SK-N-MC (cell line): ENCODE results near the gene ELAVL3.
A peak's percentile ranks its signal among the peaks of the same experiment; 100 is the strongest.
"Not testable (repeated sequence)": the region's sequence is repeated elsewhere in the genome, so short reads cannot be mapped to it uniquely, and the experiment has no call there.

ENCODE experiments used
- DNase-seq: peaks from one replicate; pipeline ENCODE4 v3.0.0-alpha.2; 2011; ENCODE audit warnings: low read depth, low spot score
- H3K27ac ChIP-seq: fragments of 200-600 bp; sonication (generic); 2 replicates; pipeline ENCODE4 v1.5.1; 2016; ENCODE audit warnings: mixed run types
- H3K36me3 ChIP-seq: fragments of 200-600 bp; sonication (generic); 2 replicates; pipeline ENCODE4 v1.6.1; 2017; ENCODE audit warnings: antibody characterized with exemption, low read length, mixed read lengths; ENCODE audit not compliant: insufficient read depth
- H3K4me3 ChIP-seq: fragments of 200-600 bp; sonication (generic); 2 replicates; pipeline ENCODE4 v1.5.1; 2016
- H3K9ac ChIP-seq: fragments of 200-600 bp; sonication (generic); 2 replicates; pipeline ENCODE4 v1.8.0; 2017; ENCODE audit warnings: mixed run types, mixed read lengths; ENCODE audit not compliant: insufficient read length
- H3K9me3 ChIP-seq: fragments of 200-600 bp; sonication (generic); 2 replicates; pipeline ENCODE4 v1.6.1; 2017; ENCODE audit warnings: low read depth, mild to moderate bottlenecking, antibody characterized with exemption, low read length, moderate library complexity, mixed read lengths
- EZH2 ChIP-seq: fragments of 200-600 bp; sonication (generic); IDR thresholded peaks from one replicate; pipeline ENCODE4 v1.6.1; 2017; ENCODE audit warnings: antibody characterized with exemption
- FOXP2 ChIP-seq: optimal IDR thresholded peaks from 2 replicates; pipeline ENCODE3; 2011; ENCODE audit warnings: mild to moderate bottlenecking, moderate library complexity; ENCODE audit not compliant: insufficient read depth; ENCODE audit errors: extremely low read length, control extremely low read depth
- POLR2AphosphoS5 ChIP-seq: IDR thresholded peaks from 2 replicates; pipeline ENCODE4 v1.6.1; 2012; ENCODE audit warnings: mild to moderate bottlenecking, low read depth, low read length, borderline replicate concordance

ELAVL3 gene

DNA sequence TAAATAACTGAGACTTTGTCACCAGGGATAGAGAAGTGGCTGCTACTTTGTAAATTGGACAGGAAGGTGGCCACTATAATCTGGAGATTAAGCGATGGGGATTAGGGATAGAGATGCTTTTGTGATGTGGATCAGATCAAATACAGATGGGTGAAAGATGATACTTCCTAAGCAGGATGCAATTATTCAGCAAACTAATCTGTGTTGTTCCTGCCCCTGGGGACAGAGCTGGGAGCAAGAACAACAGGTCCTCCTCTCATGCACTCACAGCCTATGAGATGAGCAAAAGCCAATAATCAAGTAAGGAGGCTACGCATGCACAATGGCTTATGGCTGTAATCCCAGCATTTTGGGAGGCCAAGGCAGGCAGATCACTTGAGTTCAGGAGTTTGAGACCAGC is 66.3 kb downstream of the ELAVL3 start:
- DNase-seq, result no peak
- Histone ChIP-seq H3K9me3 (no peaks in the 10 kb centered on the region), H3K36me3 (no peaks in the 10 kb centered on the region), H3K9ac (no peak overlapping the region), H3K27ac (no peak overlapping the region), H3K4me3 (no peak overlapping the region)
- no peak for TF ChIP-seq POLR2AphosphoS5
- TF ChIP-seq EZH2, result no peak
- no peak for TF ChIP-seq FOXP2

DNA sequence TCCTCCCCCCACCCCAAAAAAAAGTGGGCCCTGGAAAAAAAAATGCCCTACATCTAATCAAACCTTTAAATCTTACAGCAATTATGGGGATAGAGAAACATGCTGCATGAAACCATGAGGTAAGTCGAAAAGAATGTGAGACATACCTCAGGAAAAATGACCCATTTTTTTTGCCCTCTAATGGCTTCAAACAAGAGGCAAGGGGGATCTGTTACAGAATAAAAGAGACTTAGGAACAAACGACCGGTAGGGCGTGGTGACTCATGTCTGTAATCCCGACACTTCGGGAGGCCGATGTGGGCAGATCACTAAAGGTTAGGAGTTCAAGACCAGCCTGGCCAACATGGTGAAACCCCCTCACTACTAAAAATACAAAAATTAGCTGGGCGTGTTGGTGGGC is 70.2 kb downstream of the ELAVL3 start:
- DNase-seq, result no peak
- H3K9me3 ChIP-seq, result no peaks in the 10 kb centered on the region
- H3K9ac ChIP-seq, result no peak overlapping the region
- H3K27ac ChIP-seq, result no peak overlapping the region
- no peak overlapping the region for H3K4me3 ChIP-seq
- H3K36me3 ChIP-seq, result no peaks in the 10 kb centered on the region
- TF ChIP-seq POLR2AphosphoS5 (no peak), FOXP2 (no peak), EZH2 (no peak)

DNA sequence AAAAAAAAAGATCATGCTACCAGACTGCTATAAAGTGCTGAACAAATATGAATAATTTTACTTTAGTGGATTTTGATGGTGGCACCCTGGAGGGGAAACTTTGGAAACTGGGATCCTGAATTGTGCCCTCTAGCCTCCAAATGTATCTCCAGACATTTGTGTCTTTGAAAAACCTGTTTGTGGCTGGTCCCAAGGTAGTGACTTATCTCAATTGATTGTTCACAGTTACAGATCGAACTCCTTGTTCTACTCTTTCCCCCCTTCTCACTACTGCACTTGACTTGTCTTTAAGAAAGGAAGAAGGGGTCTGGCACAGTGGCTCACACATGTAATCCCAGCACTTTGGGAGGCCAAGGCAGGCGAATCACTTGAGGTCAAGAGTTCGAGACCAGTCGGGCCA is 72.3 kb downstream of the ELAVL3 start:
- H3K9ac ChIP-seq, result no peak overlapping the region
- H3K9me3 ChIP-seq, result no peaks in the 10 kb centered on the region
- DNase-seq, result no peak
- H3K4me3 ChIP-seq, result no peak overlapping the region
- no peak overlapping the region for H3K27ac ChIP-seq
- no peaks in the 10 kb centered on the region for H3K36me3 ChIP-seq
- TF ChIP-seq POLR2AphosphoS5, result no peak
- no peak for TF ChIP-seq EZH2
- TF ChIP-seq FOXP2, result no peak

DNA sequence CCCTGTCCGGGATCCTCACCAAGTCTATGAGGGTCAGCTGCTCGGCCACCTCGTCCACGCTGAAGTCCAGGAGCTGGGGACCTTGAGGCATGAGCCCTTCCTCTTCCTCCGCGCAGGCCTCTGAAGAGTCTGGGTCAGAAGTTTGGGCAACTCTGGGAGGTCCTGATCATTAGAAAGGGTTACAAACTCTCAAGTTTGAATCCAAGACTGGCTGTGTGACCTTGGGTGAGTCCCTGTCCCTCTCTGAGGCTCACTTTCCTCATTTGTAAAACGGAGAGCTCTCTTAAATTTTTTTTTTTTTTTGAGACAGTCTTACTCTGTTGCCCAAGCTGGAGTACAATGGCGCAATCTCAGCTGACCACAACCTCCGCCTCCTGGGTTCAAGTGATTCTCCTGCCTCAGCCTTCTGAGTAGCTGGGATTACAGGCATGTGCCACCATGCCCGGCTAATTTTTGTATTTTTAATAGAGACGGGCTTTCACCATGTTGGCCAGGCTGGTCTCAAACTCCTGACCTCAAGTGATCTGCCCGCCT is 74.1 kb downstream of the ELAVL3 start:
- not testable (repeated sequence) for DNase-seq, H3K27ac ChIP-seq, H3K4me3 ChIP-seq, H3K9me3 ChIP-seq, H3K36me3 ChIP-seq, H3K9ac ChIP-seq

DNA sequence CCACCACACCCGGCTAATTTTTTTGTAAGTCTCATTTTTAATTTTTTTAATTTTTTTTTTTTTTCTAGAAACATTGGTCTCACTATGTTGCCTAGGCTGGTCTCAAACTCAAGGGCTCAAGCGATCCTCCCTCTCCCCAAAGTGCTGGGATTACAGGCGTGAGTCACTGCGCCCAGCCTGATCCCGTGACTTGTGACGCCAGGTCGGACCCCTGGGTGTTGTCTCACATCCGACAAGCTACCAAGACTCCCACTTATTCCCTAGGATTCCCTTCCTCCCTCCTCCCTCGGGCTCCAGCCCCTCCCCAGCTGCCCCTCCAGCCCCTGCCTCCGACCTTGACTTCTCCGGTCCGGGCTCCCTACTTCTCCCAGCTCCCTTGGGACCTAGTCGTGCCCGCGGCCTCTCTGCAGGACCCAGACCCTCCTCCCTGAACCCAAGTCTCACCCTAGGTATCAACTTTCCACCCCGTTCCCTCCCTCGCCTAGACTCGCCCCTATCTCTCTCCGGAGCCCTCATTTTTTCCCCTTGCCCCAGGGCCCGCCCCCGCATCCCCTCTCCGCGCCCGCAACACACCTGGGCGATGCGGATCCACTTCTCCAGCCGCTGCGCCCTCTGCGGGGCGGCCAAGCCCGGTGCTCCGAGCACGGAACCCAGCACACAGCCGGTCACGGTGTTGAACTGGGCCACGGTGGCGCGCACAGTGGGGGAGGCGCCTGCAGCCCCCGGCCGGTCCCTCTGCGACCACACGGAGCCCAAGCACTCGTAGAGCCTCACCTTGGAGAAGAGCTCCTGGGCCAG is 74.8 kb downstream of the ELAVL3 start:
- TF ChIP-seq EZH2 (no peak), POLR2AphosphoS5 (no peak), FOXP2 (no peak)
- Histone ChIP-seq H3K9ac (no peak overlapping the region), H3K9me3 (no peaks in the 10 kb centered on the region), H3K27ac (no peak overlapping the region), H3K4me3 (no peak overlapping the region), H3K36me3 (no peaks in the 10 kb centered on the region)
- DNase-seq, result no peak

DNA sequence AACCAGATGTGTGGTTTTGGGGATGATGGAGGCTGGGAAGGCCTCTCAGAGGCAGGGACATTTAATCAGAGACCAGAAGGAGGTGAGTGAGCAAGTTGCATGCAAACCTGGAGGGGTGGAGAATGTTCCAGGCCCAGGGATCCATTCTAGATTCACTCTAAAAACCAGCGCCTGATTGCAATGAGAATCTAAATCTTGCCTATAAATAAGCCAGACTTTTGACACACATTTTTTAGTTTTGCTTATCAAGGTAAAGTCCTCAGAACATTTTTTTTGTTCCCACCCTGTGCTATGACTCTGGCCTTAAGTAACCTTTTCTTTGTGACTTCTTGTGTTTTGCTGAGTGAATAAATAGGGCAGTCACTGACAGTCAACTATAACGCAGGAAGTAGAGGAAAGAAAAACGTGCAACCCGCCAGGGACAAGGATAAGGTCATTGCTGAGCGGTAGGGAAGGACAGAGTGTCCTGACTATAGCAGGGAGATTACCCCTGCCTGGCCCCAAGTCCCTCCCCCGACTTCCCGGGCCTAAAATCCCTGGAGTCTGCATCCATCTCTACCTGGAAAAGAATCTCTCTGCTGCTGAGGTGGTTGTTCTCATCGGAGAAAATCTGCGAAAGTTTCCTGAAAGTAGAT is 76.1 kb downstream of the ELAVL3 start:
- TF ChIP-seq EZH2, result no peak
- TF ChIP-seq FOXP2, result no peak
- TF ChIP-seq POLR2AphosphoS5, result no peak
- Histone ChIP-seq H3K36me3 (no peaks in the 10 kb centered on the region), H3K4me3 (no peak overlapping the region), H3K9ac (no peak overlapping the region), H3K27ac (0 out of 2 replicates have a peak overlapping the region, but pooled peaks have one; percentile 48), H3K9me3 (no peaks in the 10 kb centered on the region)
- no peak for DNase-seq

DNA sequence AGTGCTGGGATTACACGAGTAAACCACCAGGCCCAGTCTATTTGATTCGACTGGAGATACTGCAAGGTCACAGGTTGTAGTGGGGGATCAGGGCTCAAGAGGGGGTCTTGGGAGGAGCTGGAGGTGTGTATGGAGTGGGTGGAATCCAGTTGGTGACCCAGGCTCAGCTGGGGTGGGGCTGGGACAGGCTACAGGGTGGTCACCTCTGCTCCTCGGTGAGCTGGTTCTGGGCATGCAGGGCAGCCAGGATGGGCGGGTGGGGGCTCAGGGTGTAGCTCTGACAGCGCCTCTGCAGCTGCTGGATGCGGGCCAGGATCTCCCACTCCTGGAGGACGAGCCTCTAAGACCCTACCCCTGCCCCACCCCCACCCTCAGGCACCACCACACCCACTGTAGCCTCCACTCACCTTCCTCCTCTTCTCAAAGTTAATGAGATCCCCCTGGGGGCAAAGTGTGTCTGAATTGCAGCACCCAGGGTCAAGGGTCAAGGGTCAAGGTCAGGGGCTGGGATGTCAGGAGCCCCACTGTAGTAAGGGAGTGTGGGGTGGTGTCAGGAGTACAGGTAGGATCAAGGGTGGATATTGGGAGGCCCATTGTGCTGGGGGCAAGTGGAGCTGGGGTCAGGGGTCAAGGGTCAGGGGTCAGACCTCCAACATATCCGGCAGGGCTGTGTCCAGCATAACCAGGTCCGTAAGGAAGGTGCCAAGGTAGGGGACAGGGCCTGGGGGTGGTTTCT is 78.9 kb downstream of the ELAVL3 start:
- no peaks in the 10 kb centered on the region for H3K36me3 ChIP-seq
- TF ChIP-seq POLR2AphosphoS5 (no peak), FOXP2 (no peak), EZH2 (no peak)
- H3K27ac ChIP-seq, result no peak overlapping the region
- no peak for DNase-seq
- H3K9ac ChIP-seq, result no peak overlapping the region
- H3K9me3 ChIP-seq, result no peaks in the 10 kb centered on the region
- H3K4me3 ChIP-seq, result no peak overlapping the region
